DOHH2 (cell line): ENCODE measurements around the gene ZNF35.
"Not testable (repeated sequence)": the region's sequence is repeated elsewhere in the genome, so short reads cannot be mapped to it uniquely, and the experiment has no call there.

Source experiments
- H3F3A ChIP-seq: fragments of 200-600 bp; sonication (generic), shearing (Covaris generic); 2 replicates; pipeline ENCODE4 v1.6.0; 2016; ENCODE audit warnings: antibody characterized with exemption, mild to moderate bottlenecking; ENCODE audit not compliant: control insufficient read depth, insufficient read depth
- H3K27ac ChIP-seq: fragments of 200-600 bp; sonication (generic); 2 replicates; pipeline ENCODE4 v1.5.1; 2014; ENCODE audit warnings: low read depth, mild to moderate bottlenecking, low read length, moderate library complexity
- H3K27me3 ChIP-seq: fragments of 200-600 bp; sonication (generic); 2 replicates; pipeline ENCODE4 v1.6.1; 2014; ENCODE audit warnings: mild to moderate bottlenecking, low read length, mixed read lengths; ENCODE audit not compliant: control insufficient read depth
- H3K36me3 ChIP-seq: fragments of 200-600 bp; sonication (generic); 2 replicates; pipeline ENCODE4 v1.6.1; 2014; ENCODE audit warnings: mild to moderate bottlenecking, low read length, moderate library complexity, mixed read lengths; ENCODE audit not compliant: control insufficient read depth
- H3K4me1 ChIP-seq: fragments of 200-600 bp; sonication (generic); 2 replicates; pipeline ENCODE4 v1.6.1; 2014; ENCODE audit warnings: mild to moderate bottlenecking, low read length, mixed read lengths; ENCODE audit not compliant: control insufficient read depth
- H3K4me2 ChIP-seq: fragments of 200-600 bp; sonication (generic); 2 replicates; pipeline ENCODE4 v1.6.0; 2014; ENCODE audit warnings: mild to moderate bottlenecking, low read length, moderate library complexity
- H3K4me3 ChIP-seq: fragments of 200-600 bp; sonication (generic); 2 replicates; pipeline ENCODE4 v1.5.1; 2014; ENCODE audit warnings: mild to moderate bottlenecking, low read length, mixed read lengths
- H3K79me2 ChIP-seq: fragments of 200-600 bp; sonication (generic); 2 replicates; pipeline ENCODE4 v1.6.1; 2014; ENCODE audit warnings: mild to moderate bottlenecking, low read length, mixed read lengths; ENCODE audit not compliant: control insufficient read depth
- H3K9me2 ChIP-seq: fragments of 200-600 bp; sonication (generic); replicated peaks from 2 replicates; pipeline ENCODE4 v1.6.1; 2014; ENCODE audit warnings: mild to moderate bottlenecking, low read length, mixed read lengths; ENCODE audit not compliant: control insufficient read depth
- H3K9me3 ChIP-seq: fragments of 200-600 bp; sonication (generic); 2 replicates; pipeline ENCODE4 v1.6.1; 2014; ENCODE audit warnings: antibody characterized with exemption, low read length, mixed read lengths; ENCODE audit not compliant: control insufficient read depth, insufficient read depth
- H4K20me1 ChIP-seq: fragments of 200-600 bp; sonication (generic); 2 replicates; pipeline ENCODE4 v1.6.0; 2014; ENCODE audit warnings: low read depth, mild to moderate bottlenecking, antibody characterized with exemption, low read length, moderate library complexity; ENCODE audit not compliant: control insufficient read depth, insufficient read depth
- CTCF ChIP-seq: fragments of 200-600 bp; sonication (generic); IDR thresholded peaks from one replicate; pipeline ENCODE4 v1.5.1; 2014; ENCODE audit warnings: antibody characterized with exemption, mild to moderate bottlenecking, low read depth, low read length; ENCODE audit not compliant: poor library complexity, severe bottlenecking
- EZH2phosphoT487 ChIP-seq: fragments of 200-600 bp; sonication (generic); IDR thresholded peaks from 2 replicates; pipeline ENCODE4 v1.6.1; 2017; ENCODE audit warnings: borderline replicate concordance, mild to moderate bottlenecking, antibody characterized with exemption, low read length, moderate library complexity, mixed read lengths

Gene ZNF35

GRCh38 chr3:44665173-44665572 is 16.6 kb downstream of the ZNF35 start:
- Histone ChIP-seq H3K9me2 (no peaks in the 10 kb centered on the region), H3K79me2 (no peaks in the 10 kb centered on the region), H3K27me3 (no peaks in the 10 kb centered on the region), H3K4me2 (no peak overlapping the region), H3K36me3 (peaks cover 11% of the 10 kb centered on the region), H3K27ac (no peak overlapping the region), H3K9me3 (no peaks in the 10 kb centered on the region), H3F3A (no peaks in the 10 kb centered on the region), H4K20me1 (no peaks in the 10 kb centered on the region), H3K4me3 (no peak overlapping the region), H3K4me1 (no peaks in the 10 kb centered on the region)
- TF ChIP-seq EZH2phosphoT487 (no peak), CTCF (no peak)

- no peaks in the 10 kb centered on the region for H3K9me2 ChIP-seq
- no peak overlapping the region for H3K4me3 ChIP-seq
- no peaks in the 10 kb centered on the region for H3K27me3 ChIP-seq
- no peak overlapping the region for H3K4me2 ChIP-seq
- no peaks in the 10 kb centered on the region for H4K20me1 ChIP-seq
- H3K79me2 ChIP-seq, result no peaks in the 10 kb centered on the region
- peaks cover under 1% of the 10 kb centered on the region for H3K36me3 ChIP-seq
- H3K4me1 ChIP-seq, result no peaks in the 10 kb centered on the region
- no peaks in the 10 kb centered on the region for H3K9me3 ChIP-seq
- H3K27ac ChIP-seq, result no peak overlapping the region
- TF ChIP-seq CTCF (no peak), EZH2phosphoT487 (no peak)
- no peaks in the 10 kb centered on the region for H3F3A ChIP-seq
These were observed 17.8 kb downstream of the ZNF35 start for GRCh38 chr3:44666346-44666745.

- H3K9me2 ChIP-seq, result no peaks in the 10 kb centered on the region
- H3K4me3 ChIP-seq, result no peak overlapping the region
- TF ChIP-seq CTCF (no peak), EZH2phosphoT487 (no peak)
- H3K4me1 ChIP-seq, result no peaks in the 10 kb centered on the region
- no peak overlapping the region for H3K4me2 ChIP-seq
- no peaks in the 10 kb centered on the region for H3K27me3 ChIP-seq
- H3K9me3 ChIP-seq, result no peaks in the 10 kb centered on the region
- H4K20me1 ChIP-seq, result no peaks in the 10 kb centered on the region
- H3K36me3 ChIP-seq, result no peaks in the 10 kb centered on the region
- H3F3A ChIP-seq, result no peaks in the 10 kb centered on the region
- no peak overlapping the region for H3K27ac ChIP-seq
- H3K79me2 ChIP-seq, result no peaks in the 10 kb centered on the region
These were observed 21.2 kb downstream of the ZNF35 start for GRCh38 chr3:44669760-44670159.

GRCh38 chr3:44673466-44673865 is 24.9 kb downstream of the ZNF35 start:
- H3K4me3 ChIP-seq, H3F3A ChIP-seq, H3K9me3 ChIP-seq, H3K4me2 ChIP-seq, H3K79me2 ChIP-seq, H3K36me3 ChIP-seq, H3K4me1 ChIP-seq, H3K27me3 ChIP-seq, H3K27ac ChIP-seq, H4K20me1 ChIP-seq, H3K9me2 ChIP-seq: not testable (repeated sequence)
